CD4-positive, alpha-beta T cell treated with Interleukin-12 subunit alpha and Interleukin-12 subunit beta, for 1 hour (primary cell): ENCODE results near the gene GSG1L.
A peak's percentile ranks its signal among the peaks of the same experiment; 100 is the strongest.
"Not testable (repeated sequence)": the region's sequence is repeated elsewhere in the genome, so short reads cannot be mapped to it uniquely, and the experiment has no call there.

Source experiments
- DNase-seq: peaks from one replicate; pipeline ENCODE4 v3.0.0-alpha.2; 2020

The GSG1L gene

DNA sequence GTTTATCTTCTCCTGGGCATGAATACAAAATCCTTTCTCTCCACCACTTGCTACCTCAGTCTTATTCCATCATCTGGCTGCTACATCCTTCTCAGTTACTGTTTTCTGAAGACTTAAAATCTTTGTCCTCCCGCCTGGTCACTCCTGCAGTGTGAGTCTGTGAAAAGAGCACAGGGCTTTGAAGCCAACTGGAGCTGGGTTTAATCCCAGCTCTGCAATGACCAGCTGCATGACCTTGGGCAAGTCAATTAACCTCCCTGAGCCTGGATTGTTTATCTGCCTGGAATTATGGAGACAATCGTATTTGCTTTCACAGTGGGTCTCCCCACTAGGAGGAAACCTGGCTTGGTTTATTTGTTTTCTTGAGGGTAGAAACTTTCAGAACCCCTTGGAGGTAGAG, 183.2 kb downstream of the GSG1L start:
- DNase-seq = no peak

DNA sequence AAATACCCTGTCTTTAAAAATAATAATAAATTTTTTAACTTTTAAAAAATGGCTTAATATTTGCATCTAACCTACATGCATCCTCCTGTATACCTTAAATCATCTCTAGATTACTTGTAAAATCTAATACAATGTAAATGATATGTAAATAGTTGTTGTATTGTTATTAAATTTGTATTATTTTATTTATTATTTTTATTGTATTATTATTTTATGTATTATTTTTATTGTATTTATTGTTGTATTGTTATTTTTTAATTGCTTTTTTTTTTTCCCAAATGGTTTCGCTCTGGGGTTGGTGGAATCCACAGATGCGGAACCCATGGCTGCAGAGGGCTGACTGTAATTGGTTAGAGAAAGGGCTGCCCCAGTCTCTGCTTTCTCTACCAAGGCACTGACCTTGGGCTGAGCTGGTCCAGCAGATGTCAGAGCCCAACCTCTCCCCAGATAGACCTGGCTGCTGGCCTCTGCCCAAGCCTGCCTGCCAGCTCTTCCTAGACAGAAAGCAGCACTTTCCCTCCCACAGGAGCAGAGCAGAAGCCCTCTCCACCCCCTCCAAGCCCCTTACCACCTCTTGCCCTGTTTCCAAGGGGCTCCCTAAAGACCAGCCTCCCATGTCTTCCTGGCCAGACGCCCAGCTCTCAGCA, 183.8 kb downstream of the GSG1L start:
- no peak for DNase-seq

DNA sequence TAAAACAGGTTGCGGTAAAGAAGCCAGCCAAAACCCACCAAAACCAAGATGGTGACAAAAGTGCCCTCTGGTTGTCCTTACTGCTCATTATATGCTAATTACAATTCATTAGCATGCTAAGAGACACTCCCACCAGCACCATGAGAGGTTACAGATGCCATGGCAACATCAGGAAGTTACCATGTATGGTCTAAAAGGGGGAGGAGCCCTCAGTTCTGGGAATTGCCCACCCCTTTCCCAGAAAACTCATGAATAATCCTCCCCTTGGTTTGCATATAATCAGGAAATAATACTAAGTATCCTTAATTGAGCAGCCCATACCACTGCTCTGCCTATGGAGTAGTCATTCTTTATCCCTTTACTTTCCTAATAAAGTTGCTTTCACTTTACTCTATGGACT, 190.9 kb downstream of the GSG1L start:
- not testable (repeated sequence) for DNase-seq

DNA sequence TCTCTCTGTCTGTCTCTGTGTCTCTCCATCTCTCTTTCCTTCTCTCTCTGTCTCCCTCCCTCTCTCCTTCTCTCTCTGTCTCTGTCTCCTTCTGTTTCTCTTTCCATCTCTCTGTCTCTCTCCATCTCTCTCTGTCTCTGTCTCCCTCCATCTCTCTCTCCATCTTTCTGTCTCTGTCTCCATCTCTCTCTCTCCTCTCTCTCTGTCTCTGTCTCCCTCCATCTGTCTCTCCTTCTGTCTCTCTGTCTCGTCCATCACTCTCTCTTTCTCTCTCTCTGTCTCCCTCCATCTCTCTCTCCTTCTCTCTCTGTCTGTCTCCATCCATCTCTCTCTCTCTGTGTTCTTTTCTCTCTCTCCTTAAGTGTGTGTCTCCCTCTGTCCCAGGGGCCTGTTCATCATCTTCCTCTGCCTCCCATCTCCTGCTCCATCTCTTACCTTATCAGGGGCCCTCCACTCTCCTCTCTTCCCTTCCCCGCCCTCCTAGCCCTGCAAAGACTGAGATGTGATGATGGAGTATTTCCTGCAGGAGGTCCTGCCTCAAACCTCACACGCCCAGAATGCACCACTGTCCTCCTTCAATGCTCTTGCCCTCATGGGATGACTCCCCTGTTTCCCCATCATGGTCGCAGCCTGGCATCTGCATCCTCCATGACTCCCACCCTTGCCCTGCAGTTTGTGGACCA, 193.3 kb downstream of the GSG1L start:
- DNase-seq = no peak

GRCh38 chr16:27869411-27869810, 194.1 kb downstream of the GSG1L start:
- DNase-seq = no peak

DNA sequence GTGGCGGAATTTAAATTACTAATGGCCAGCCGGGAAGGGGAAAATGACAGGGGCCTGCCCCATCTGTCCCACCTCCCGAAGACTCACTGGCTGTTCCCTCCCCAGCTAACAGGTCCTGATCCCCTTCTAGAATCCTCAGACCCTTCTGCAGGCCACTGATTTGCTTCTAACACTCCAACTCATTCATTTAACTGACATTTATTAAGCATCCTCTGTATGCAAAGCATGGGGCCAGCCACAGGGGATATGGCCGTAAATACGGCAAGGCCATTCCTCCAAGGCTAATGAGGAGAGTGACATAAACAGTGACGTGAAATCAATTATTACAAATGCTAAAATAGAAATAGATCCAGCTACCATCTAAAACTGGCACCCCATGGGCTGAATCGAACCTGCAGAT, 195.3 kb downstream of the GSG1L start:
- DNase-seq = no peak

- DNase-seq = peak; percentile 67
These were observed 196.1 kb downstream of the GSG1L start for GRCh38 chr16:27867122-27868110.

DNA sequence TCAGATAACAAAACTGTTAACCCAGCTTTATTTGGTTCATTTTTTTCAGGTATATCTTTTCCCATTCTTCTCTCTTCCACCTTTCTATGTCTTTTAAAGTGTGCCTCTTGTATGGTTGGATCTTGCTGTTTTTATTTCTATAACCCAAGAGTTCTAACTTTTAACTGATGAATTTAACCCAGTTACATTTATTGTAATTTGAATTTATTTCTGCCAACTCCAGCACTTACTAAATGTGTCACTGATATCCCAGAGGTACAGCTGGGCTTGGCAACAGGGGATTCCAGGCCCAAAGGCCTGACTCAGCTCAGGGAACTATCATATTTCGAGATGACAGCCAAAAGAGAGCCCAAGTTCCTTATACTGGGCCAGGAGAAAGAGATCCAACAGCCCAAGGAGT, 200.1 kb downstream of the GSG1L start:
- no peak for DNase-seq

DNA sequence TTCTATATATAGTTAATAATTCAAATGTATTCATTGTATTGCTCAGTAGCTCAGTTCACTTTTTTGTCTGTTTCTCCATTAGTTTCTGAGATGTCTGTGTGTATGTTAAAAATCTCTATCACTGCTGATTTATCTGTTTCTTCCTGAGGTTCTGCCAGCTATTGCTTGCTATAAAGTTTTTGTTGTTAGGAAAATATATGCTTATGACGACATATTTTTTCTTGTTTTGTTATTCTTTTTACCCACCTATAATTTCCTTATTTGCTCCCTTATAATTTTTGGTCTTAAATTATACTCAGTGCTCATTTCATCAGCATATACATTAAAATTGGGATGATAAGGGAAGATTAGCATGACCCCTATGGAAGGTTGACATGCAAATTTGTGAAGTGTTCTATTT, 200.6 kb downstream of the GSG1L start:
- DNase-seq = no peak

DNA sequence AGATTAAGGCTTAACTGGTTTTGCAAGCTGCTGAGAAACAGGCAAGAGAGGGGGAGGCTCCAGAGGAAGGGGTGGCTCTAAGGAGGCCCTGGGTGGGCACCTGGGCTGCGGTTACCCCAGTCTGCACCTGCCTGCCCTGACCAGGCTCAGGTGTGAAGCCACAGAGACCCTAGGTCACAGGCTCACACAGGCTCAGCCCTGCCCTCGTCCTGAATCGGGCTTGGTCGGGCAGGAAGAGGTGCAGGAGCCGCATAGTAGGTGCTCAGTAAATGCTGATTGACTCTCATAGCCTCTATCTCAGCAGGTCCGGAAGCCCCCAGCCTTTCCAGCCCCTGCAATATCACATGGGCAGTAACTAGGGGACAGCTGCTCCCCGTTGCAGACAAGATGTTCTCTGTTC, 203.4 kb downstream of the GSG1L start:
- DNase-seq = no peak

DNA sequence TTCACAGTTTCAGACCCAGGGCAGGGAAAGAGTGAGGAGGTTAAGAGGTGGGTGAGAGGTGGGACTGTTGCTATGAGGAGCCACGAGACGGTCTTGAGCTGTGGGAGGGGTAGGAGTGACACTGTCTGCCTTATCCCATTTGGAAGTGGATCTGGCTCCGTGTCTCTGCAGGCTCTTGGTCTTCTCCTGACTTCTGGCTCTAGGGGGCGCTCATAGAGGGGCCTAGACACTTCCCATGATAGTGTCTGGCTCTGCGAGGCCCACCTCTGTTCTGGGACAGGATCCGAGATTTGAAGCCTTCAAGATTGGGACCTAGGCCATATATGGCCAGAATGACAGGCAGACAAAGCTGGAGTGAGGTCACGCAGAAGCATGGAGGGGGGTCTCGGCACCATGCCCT, 204.5 kb downstream of the GSG1L start:
- DNase-seq = no peak

DNA sequence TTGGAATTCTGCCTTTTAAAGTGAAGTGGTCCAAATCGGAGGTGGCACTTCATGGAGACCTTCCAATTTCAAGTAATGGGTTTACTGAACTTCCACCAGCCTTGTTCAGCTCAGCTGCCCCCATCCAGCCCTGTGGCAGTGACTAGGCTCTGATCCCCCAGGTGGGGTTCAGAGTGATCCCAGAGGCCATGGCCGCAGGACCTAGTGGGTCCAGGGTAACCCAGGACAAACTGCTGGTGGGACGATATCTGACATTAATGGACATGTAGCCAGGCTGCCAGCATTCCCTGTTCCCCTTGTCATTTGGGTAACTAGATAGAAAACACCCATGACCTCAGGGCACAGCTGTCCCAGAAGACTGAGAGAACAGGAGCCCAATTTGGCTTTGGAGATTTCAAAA, 209.9 kb downstream of the GSG1L start:
- no peak for DNase-seq

GRCh38 chr16:27853101-27853500, 210.4 kb downstream of the GSG1L start:
- no peak for DNase-seq

GRCh38 chr16:27852681-27853080, 210.8 kb downstream of the GSG1L start:
- no peak for DNase-seq

DNA sequence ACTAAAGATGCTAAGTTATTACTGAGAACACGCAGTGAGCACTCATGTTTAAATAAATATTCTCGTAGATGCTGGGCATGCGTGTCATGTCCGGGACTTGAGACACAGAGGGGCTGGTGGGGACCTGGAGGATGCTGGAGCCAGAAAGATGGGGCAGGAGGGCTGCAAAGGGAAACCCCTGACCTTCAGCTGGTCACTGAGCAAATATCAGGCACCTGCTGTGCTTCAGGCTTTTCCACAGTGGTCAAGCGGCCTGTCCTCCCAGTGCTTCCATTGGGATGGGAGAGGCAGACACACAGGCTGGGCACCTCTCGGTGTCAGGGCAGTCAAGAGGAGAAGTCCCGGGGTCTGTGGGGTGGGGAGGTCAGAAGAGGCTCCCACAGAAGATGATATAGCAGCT, 211.4 kb downstream of the GSG1L start:
- DNase-seq = no peak

DNA sequence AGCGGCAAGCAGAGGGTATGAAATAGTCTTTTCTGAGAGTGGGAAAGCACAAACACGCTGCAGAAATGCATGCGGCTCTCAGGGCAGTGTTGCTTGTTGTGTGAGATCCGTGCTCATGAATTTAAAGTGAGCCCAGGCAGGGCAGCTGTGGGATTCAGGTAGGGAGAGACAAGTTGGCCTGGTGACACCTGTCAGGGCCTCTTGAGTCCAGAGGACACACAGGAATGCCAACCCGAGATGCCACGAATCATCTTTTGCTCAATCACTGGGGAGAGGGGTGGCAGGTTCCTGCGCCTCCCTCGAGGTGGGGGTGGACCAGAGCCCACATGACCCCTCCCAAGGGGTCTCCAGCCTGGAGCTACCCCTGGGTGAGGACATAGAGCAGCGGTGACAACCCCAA, 211.9 kb downstream of the GSG1L start:
- DNase-seq = no peak

DNA sequence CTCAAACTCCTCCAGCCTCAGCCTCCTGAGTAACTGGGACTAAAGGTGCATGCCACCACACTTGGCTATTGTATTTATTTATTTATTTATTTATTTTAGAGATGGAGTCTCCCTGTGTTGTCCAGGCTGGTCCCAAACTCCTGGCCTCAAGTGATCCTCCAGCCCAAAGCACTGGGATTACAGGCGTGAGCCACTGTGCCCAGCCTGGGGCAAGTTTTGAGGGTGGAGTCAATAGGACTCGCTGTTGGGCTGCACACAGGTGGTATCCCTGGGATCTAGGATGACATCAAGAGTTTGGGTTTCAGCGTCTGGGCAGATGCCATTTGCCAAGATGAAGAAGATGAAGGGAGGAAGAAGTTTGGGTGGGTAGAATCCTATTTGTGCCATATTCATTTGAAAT, 213.9 kb downstream of the GSG1L start:
- no peak for DNase-seq

- DNase-seq = no peak
These were observed 216.4 kb downstream of the GSG1L start for GRCh38 chr16:27847030-27847550.

- no peak for DNase-seq
These were observed 218.7 kb downstream of the GSG1L start for GRCh38 chr16:27844826-27845225.

DNA sequence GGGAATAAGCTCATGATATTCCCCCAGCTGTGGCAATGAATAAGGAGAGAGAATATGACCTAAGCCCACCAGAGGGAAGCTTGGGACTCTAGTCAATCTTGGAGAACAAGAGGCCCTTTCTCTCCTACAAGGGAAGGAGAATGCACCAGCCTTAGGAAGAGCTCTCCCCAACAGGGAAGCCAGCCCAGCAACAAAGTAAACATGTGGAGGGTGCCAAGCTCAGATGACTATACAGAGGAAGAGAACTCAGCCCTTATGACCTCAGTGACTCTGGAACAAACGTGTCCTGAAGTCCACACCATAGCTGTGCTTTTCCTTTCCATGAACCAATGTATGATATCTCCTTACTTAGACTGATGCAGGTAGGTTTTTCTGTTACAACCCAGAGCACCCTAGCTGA, 219.7 kb downstream of the GSG1L start:
- DNase-seq = no peak

DNA sequence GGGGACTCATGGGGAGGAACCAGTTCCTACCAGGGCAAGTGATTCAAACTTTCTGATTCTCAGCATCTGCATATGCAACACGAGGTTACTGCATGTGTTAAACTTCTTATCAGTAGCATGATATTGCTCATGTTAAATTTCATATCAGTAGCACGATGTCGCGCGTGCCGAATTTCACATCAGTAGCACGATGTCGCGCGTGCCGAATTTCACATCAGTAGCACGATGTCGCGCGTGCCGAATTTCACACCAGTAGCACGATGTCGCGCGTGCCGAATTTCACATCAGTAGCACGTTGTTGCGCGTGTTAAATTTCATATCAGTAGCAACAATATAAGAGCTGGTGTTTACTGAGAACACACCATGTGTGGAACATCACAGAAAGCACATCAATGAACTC, 221.6 kb downstream of the GSG1L start:
- DNase-seq = no peak

DNA sequence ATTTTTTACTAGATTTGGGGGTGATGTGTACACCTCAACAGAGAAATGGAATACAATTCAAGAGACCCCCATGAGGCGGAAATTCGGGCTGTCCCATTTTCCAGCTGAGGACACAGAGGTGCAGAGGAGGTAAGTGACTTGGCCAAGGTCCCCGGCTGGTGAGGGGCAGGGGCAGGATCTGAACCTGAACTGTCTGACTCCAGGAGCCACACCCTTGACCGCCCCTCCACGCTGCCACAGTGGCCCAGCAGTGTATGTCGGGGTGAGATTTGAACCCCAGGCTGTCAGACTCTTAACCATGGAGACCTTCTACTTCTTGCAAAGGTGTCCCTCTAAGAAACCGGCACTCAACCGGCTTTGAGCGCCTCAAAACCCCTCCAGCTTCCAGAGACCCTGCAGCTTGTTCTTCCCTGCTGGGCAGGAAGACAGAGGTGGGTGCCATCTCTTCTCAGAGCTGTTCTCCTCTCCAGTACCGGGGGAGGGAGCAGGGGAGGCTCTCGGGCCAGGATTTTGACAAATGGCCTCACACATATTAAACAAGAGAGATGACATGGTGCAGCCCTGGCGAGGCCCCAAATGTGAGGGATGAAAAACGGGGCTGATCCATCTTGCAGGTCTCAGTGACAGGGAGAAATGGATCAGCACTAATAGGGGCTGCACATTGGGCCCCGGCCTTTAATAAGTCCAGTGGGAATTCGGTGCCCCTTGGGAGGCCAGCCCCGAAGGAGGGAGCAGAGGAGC, 222.3 kb downstream of the GSG1L start:
- no peak for DNase-seq
